GM12801 (cell line): ENCODE results near the gene ENTR1.

ENCODE experiments used
- CTCF ChIP-seq: IDR thresholded peaks from one replicate; pipeline ENCODE4 v1.5.1; 2011; ENCODE audit warnings: control low read depth; ENCODE audit not compliant: insufficient read length; ENCODE audit errors: extremely low read depth

ENTR1 gene

GRCh38 chr9:136431782-136432350, 21.5 kb upstream of the ENTR1 start:
- no peak for TF ChIP-seq CTCF

- TF ChIP-seq CTCF, result no peak
Observed at GRCh38 chr9:136430588-136431234, 20.3 kb upstream of the ENTR1 start.

- no peak for TF ChIP-seq CTCF
Observed at GRCh38 chr9:136429683-136430491, 19.5 kb upstream of the ENTR1 start.

- TF ChIP-seq CTCF, result no peak
Observed at GRCh38 chr9:136429075-136429628, 18.7 kb upstream of the ENTR1 start.

- TF ChIP-seq CTCF, result no peak
Observed at GRCh38 chr9:136426787-136427186, 16.4 kb upstream of the ENTR1 start.

- TF ChIP-seq CTCF, result no peak
Observed at GRCh38 chr9:136424750-136425362, 14.4 kb upstream of the ENTR1 start.
